Measurements from ENCODE around the gene HNMT.

GRCh38 chr2:137950238-137950637, 14.0 kb upstream of the HNMT start:
- TF ChIP-seq CTCF (IDR thresholded peaks at IDR 0.05; ENCODE audit: control extremely low read depth in 1 of 3, insufficient read depth in 1 of 3, low read depth in 1 of 3, low read length in 3 of 3) = no peak
- TF ChIP-seq POLR2AphosphoS5 (IDR thresholded peaks at IDR 0.05; ENCODE audit: low read depth, low read length) = no peak
- TF ChIP-seq KDM1A (IDR thresholded peaks at IDR 0.05; ENCODE audit: borderline replicate concordance, low read length) = no peak
- TF ChIP-seq SP4 (IDR thresholded peaks at IDR 0.05; ENCODE audit: low read length) = no peak
- TF ChIP-seq ZNF274 (IDR thresholded peaks at IDR 0.05; ENCODE audit: borderline replicate concordance, extremely low read depth, low read length) = no peak
- TF ChIP-seq RNF2 (IDR thresholded peaks at IDR 0.05; ENCODE audit: borderline replicate concordance, low read depth, low read length, missing control alignments, poor library complexity, severe bottlenecking) = no peak
- no peak for TF ChIP-seq EP300 (IDR thresholded peaks at IDR 0.05; ENCODE audit: borderline replicate concordance in 1 of 2, low read depth in 2 of 2, low read length in 2 of 2)
- TF ChIP-seq JUND (IDR thresholded peaks at IDR 0.05; ENCODE audit: low read length) = no peak
- no peak for TF ChIP-seq POLR2A (IDR thresholded peaks at IDR 0.05; ENCODE audit: control extremely low read depth in 1 of 2, low read depth in 2 of 2, low read length in 2 of 2)
- no peak for TF ChIP-seq MAX (IDR thresholded peaks at IDR 0.05)
- no peak for TF ChIP-seq USF2 (IDR thresholded peaks at IDR 0.05; ENCODE audit: low read length)
- no peak for TF ChIP-seq SIN3A (conservative IDR thresholded peaks at IDR 0.05 in 1 of 2, IDR thresholded peaks at IDR 0.05 in 1 of 2; ENCODE audit: low read depth in 1 of 2, low read length in 2 of 2)
- TF ChIP-seq TAF1 (IDR thresholded peaks at IDR 0.05; ENCODE audit: low read depth, low read length) = no peak
